ENCODE data around the gene SLC14A1. TPM values are rescaled to one million over a fixed set of nuclear protein-coding genes. Genes with fewer than 3 reads are reported as not detected.

Gene SLC14A1
- total and polyA plus RNA-seq, 3 donors from 2014 or later = 0.50 to 0.73 TPM; not detected in 1

DNA sequence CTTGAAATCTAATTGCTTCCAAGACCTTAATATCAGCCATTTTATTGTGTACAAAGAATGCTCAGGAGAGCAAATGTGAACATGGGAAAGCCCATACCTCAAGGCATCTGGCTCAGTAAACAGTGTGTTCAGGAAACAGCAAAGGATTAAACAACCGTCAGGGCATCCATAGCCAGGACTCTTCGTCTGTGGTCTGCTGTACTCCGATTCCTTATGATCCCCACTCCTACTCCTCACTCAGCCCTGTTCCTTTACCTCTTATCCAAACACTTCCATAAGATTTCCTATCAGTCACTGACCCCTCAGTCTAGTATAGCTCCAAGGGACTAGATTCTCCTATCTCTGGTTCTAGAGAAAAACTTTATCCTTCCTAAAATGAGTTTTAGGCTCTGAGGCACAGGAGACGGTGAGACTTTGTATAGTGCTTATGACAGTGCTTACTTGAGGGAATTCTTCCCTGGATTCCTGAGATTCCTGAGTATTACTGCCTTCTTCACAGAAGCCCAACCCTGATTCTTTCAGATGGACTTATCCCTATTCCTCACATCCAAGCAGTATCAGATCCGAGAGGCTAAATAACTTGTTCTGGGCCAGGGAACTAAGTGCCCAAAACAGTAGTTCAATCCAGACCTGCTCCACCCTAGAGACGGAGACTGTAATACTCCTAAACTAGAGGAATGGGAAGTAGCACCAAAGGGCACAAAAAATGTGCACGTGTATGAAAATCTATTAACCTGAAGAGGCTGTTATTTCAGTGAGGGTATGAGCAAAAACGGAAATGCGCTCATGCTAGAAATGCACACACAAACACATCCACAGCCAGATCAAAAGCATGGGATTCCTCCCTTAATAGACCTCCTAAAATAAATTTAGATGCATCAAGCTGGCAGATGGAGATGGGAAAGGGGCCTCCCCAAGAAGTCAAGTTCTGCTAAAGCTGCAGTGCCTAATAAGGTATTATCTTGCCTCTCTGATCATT is 59.4 kb downstream of the SLC14A1 start:
- no peak overlapping the region for H3K4me3 ChIP-seq
- H3K27me3 ChIP-seq = no peaks in the 10 kb centered on the region
- H3K4me1 ChIP-seq = no peaks in the 10 kb centered on the region
- WGBS, 2 donors = 62 to 65% methylated on average over 9 of the region's 9 CpGs
- no peak overlapping the region for H3K27ac ChIP-seq
- no peaks in the 10 kb centered on the region for H3K9me3 ChIP-seq
- no peak for DNase-seq
- TF ChIP-seq, protein P1, sequence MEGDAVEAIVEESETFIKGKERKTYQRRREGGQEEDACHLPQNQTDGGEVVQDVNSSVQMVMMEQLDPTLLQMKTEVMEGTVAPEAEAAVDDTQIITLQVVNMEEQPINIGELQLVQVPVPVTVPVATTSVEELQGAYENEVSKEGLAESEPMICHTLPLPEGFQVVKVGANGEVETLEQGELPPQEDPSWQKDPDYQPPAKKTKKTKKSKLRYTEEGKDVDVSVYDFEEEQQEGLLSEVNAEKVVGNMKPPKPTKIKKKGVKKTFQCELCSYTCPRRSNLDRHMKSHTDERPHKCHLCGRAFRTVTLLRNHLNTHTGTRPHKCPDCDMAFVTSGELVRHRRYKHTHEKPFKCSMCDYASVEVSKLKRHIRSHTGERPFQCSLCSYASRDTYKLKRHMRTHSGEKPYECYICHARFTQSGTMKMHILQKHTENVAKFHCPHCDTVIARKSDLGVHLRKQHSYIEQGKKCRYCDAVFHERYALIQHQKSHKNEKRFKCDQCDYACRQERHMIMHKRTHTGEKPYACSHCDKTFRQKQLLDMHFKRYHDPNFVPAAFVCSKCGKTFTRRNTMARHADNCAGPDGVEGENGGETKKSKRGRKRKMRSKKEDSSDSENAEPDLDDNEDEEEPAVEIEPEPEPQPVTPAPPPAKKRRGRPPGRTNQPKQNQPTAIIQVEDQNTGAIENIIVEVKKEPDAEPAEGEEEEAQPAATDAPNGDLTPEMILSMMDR (IDR thresholded peaks at IDR 0.05) = no peak
- TF ChIP-seq POLR2A (IDR thresholded peaks at IDR 0.05) = no peak
- intact Hi-C loops (cut with DNase I; ENCODE audit: low total_unique reads) = no loop called here
- H3K36me3 ChIP-seq (ENCODE audit: low read depth, missing control alignments) = no peaks in the 10 kb centered on the region

DNA sequence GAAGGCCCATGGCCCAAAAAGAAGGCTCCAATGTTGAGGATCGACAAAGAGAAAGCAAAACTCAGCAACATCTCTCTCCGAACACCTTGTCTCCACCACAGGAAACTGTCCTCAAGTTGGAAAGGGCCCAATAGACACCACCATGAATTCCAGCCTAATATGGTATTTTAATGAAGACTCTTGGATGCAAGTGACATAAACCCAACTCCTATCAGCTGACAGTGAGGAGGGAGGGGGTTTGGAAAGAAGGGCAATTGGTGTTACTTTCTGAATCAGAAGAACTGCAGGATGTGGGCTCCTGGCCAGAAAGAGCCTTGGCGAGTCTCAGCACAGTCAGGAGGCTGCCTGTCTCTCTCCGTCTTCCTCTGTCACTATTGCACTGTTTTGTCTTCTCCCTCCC is 61.2 kb downstream of the SLC14A1 start:
- no peak for DNase-seq
- H3K4me1 ChIP-seq = no peaks in the 10 kb centered on the region
- TF ChIP-seq POLR2A (IDR thresholded peaks at IDR 0.05) = no peak
- TF ChIP-seq, protein P1 (IDR thresholded peaks at IDR 0.05) = no peak
- no peaks in the 10 kb centered on the region for H3K27me3 ChIP-seq
- H3K4me3 ChIP-seq = no peak overlapping the region
- intact Hi-C loops (cut with DNase I; ENCODE audit: low total_unique reads) = no loop called here
- no peaks in the 10 kb centered on the region for H3K36me3 ChIP-seq (ENCODE audit: low read depth, missing control alignments)
- H3K27ac ChIP-seq = no peak overlapping the region
- no peaks in the 10 kb centered on the region for H3K9me3 ChIP-seq
- WGBS, 2 donors = 70 to 74% methylated on average over 4 of the region's 4 CpGs

DNA sequence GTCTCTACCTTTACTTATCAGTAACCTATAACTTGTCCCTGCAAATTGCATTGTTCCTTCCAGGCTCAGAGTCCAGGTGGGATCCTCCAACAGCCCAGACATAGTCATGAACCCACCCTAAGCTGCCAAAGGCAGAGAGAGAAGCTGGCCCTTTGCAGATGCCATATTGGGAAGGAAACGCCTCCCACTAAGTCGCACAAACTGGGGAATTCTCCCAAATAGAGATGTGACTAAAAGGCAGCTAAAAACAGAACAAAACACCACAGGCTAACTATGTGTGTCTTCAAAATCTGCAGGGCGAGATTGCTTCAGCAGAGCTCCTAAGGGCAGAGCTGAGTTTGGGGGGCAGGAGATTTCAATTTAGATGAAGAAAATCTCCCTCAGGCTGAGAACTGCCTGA is 63.0 kb downstream of the SLC14A1 start:
- TF ChIP-seq POLR2A (IDR thresholded peaks at IDR 0.05) = no peak
- TF ChIP-seq, protein P1 (IDR thresholded peaks at IDR 0.05) = no peak
- Histone ChIP-seq H3K27me3 (no peaks in the 10 kb centered on the region), H3K4me1 (no peaks in the 10 kb centered on the region), H3K36me3 (ENCODE audit: low read depth, missing control alignments) (no peaks in the 10 kb centered on the region), H3K9me3 (no peaks in the 10 kb centered on the region), H3K27ac (no peak overlapping the region), H3K4me3 (no peak overlapping the region)
- no peak for DNase-seq
- 95% methylated on average over 3 of the region's 3 CpGs for WGBS, 2 donors
- intact Hi-C loops (cut with DNase I; ENCODE audit: low total_unique reads) = no loop called here

DNA sequence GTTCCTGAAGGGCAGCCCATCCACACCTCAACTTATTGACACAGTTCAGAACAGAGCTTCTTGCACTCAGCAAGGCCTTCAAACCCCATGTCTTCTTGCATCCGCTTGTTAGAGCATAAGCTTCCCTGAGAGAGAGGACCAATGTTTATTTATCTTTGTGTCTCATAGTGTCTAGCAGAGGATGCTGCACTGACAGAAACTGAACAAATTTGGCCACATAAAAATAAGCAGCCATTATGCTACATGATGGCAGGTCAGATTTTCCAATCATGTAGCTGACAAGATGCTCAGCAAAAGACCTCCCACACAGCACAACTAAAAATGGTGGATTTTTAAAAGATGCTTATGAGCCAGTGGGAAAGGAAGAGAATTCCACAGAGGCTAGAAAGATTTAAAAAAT is 63.4 kb downstream of the SLC14A1 start:
- H3K27ac ChIP-seq = no peak overlapping the region
- DNase-seq = no peak
- no peaks in the 10 kb centered on the region for H3K27me3 ChIP-seq
- no peaks in the 10 kb centered on the region for H3K36me3 ChIP-seq (ENCODE audit: low read depth, missing control alignments)
- intact Hi-C loops (cut with DNase I; ENCODE audit: low total_unique reads) = no loop called here
- H3K9me3 ChIP-seq = no peaks in the 10 kb centered on the region
- WGBS, 2 donors = 81 to 95% methylated on average over 1 of the region's 1 CpG
- no peak for TF ChIP-seq POLR2A (IDR thresholded peaks at IDR 0.05)
- no peak overlapping the region for H3K4me3 ChIP-seq
- H3K4me1 ChIP-seq = no peaks in the 10 kb centered on the region

DNA sequence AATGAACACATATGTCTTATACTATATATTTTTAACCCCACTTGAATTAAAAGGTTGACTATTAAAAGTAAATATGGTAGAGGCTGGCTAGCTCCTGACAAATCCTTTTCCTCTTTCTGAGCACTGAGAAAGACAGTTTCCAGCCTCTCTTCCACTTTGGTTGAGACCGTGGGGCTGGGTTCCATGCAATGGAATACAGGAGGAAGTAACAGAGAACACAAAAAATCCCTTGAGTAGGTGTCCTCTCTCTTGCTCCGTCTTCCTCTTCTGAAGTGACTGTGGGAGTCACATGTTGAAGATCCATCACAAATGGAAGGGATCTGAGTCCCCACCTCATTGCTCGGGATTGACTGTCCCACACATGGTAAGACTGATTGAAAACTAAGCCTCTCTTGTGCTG is 64.9 kb downstream of the SLC14A1 start:
- H3K9me3 ChIP-seq = no peaks in the 10 kb centered on the region
- TF ChIP-seq POLR2A (IDR thresholded peaks at IDR 0.05) = no peak
- 86 to 93% methylated on average over 3 of the region's 3 CpGs for WGBS, 2 donors
- H3K36me3 ChIP-seq (ENCODE audit: low read depth, missing control alignments) = no peaks in the 10 kb centered on the region
- intact Hi-C loops (cut with DNase I; ENCODE audit: low total_unique reads) = no loop called here
- H3K4me3 ChIP-seq = no peak overlapping the region
- H3K4me1 ChIP-seq = no peaks in the 10 kb centered on the region
- no peaks in the 10 kb centered on the region for H3K27me3 ChIP-seq
- no peak for DNase-seq
- no peak overlapping the region for H3K27ac ChIP-seq

Measured in testis (tissue), 3 donors.